Activated naive CD4-positive, alpha-beta T cell treated with anti-CD3 and anti-CD28 coated beads, Interleukin-2, amount 50 U/mL, for 24 hours (primary cell): ENCODE data around the gene CATSPERE.
"Not testable (repeated sequence)": the region's sequence is repeated elsewhere in the genome, so short reads cannot be mapped to it uniquely, and the experiment has no call there.

Source experiments
- H3K27ac Mint-ChIP-seq: one replicate; pipeline ENCODE4 v1.8.0; 2021; ENCODE audit warnings: mild to moderate bottlenecking, mixed read lengths
- H3K27me3 Mint-ChIP-seq: one replicate; pipeline ENCODE4 v1.8.0; 2021; ENCODE audit warnings: mixed read lengths
- H3K36me3 Mint-ChIP-seq: one replicate; pipeline ENCODE4 v1.8.0; 2021; ENCODE audit warnings: mixed read lengths
- H3K4me1 Mint-ChIP-seq: one replicate; pipeline ENCODE4 v1.8.0; 2021; ENCODE audit warnings: mixed read lengths
- H3K4me3 Mint-ChIP-seq: one replicate; pipeline ENCODE4 v1.8.0; 2021; ENCODE audit warnings: mild to moderate bottlenecking, mixed read lengths
- H3K9me3 Mint-ChIP-seq: one replicate; pipeline ENCODE4 v1.8.0; 2021; ENCODE audit warnings: mixed read lengths

The CATSPERE gene

GRCh38 chr1:244653439-244654107, 192.5 kb downstream of the CATSPERE start:
- no peak overlapping the region for H3K4me3 Mint-ChIP-seq
- H3K4me1 Mint-ChIP-seq: peaks cover 30% of the 10 kb centered on the region
- no peaks in the 10 kb centered on the region for H3K27me3 Mint-ChIP-seq

GRCh38 chr1:244654108-244655038, 193.3 kb downstream of the CATSPERE start:
- Mint-ChIP-seq H3K36me3 (peaks cover 12% of the 10 kb centered on the region), H3K4me3 (no peak overlapping the region), H3K9me3 (no peaks in the 10 kb centered on the region), H3K27ac (no peak overlapping the region), H3K27me3 (no peaks in the 10 kb centered on the region), H3K4me1 (peaks cover 36% of the 10 kb centered on the region)

More at GRCh38 chr1:244653439-244654107, 192.5 kb downstream of the CATSPERE start:
- no peak overlapping the region for H3K27ac Mint-ChIP-seq
- peaks cover 9% of the 10 kb centered on the region for H3K36me3 Mint-ChIP-seq
- no peaks in the 10 kb centered on the region for H3K9me3 Mint-ChIP-seq

- Mint-ChIP-seq H3K4me3 (no peak overlapping the region), H3K36me3 (peaks cover 17% of the 10 kb centered on the region)
Measured at GRCh38 chr1:244655186-244655585, 194.1 kb downstream of the CATSPERE start.

GRCh38 chr1:244657421-244657820, 196.3 kb downstream of the CATSPERE start:
- Mint-ChIP-seq H3K36me3 (peaks cover 22% of the 10 kb centered on the region), H3K27ac (no peak overlapping the region), H3K9me3 (no peaks in the 10 kb centered on the region), H3K27me3 (no peaks in the 10 kb centered on the region), H3K4me3 (no peak overlapping the region), H3K4me1 (peaks cover 33% of the 10 kb centered on the region)

More at GRCh38 chr1:244655186-244655585, 194.1 kb downstream of the CATSPERE start:
- Mint-ChIP-seq H3K27ac (no peak overlapping the region), H3K27me3 (no peaks in the 10 kb centered on the region), H3K9me3 (no peaks in the 10 kb centered on the region), H3K4me1 (peaks cover 38% of the 10 kb centered on the region)

- no peak overlapping the region for H3K27ac Mint-ChIP-seq
Measured at GRCh38 chr1:244659694-244660093, 198.6 kb downstream of the CATSPERE start.

GRCh38 chr1:244660595-244660994, 199.5 kb downstream of the CATSPERE start:
- Mint-ChIP-seq H3K4me3 (no peak overlapping the region), H3K4me1 (peaks cover 42% of the 10 kb centered on the region), H3K36me3 (peaks cover 22% of the 10 kb centered on the region), H3K27ac (no peak overlapping the region), H3K9me3 (no peaks in the 10 kb centered on the region), H3K27me3 (no peaks in the 10 kb centered on the region)

More at GRCh38 chr1:244659694-244660093, 198.6 kb downstream of the CATSPERE start:
- Mint-ChIP-seq H3K4me1 (peaks cover 42% of the 10 kb centered on the region), H3K36me3 (peaks cover 22% of the 10 kb centered on the region), H3K27me3 (no peaks in the 10 kb centered on the region), H3K4me3 (no peak overlapping the region), H3K9me3 (no peaks in the 10 kb centered on the region)

- not testable (repeated sequence) for H3K27me3 Mint-ChIP-seq, H3K9me3 Mint-ChIP-seq, H3K27ac Mint-ChIP-seq, H3K4me3 Mint-ChIP-seq
- H3K4me1 Mint-ChIP-seq: peaks cover 41% of the 10 kb centered on the region
- H3K36me3 Mint-ChIP-seq: peaks cover 19% of the 10 kb centered on the region
Measured at GRCh38 chr1:244661569-244662312, 200.7 kb downstream of the CATSPERE start.

- H3K9me3 Mint-ChIP-seq: no peaks in the 10 kb centered on the region
- H3K4me3 Mint-ChIP-seq: no peak overlapping the region
- peaks cover 14% of the 10 kb centered on the region for H3K36me3 Mint-ChIP-seq
- peaks cover 33% of the 10 kb centered on the region for H3K4me1 Mint-ChIP-seq
- H3K27me3 Mint-ChIP-seq: no peaks in the 10 kb centered on the region
- H3K27ac Mint-ChIP-seq: peak overlapping the region; percentile 31
Measured at GRCh38 chr1:244662599-244662998, 201.5 kb downstream of the CATSPERE start.

- Mint-ChIP-seq H3K27me3 (no peaks in the 10 kb centered on the region), H3K9me3 (no peaks in the 10 kb centered on the region), H3K4me3 (no peak overlapping the region), H3K4me1 (peaks cover 23% of the 10 kb centered on the region), H3K36me3 (peaks cover 11% of the 10 kb centered on the region), H3K27ac (no peak overlapping the region)
Measured at GRCh38 chr1:244664353-244664752, 203.3 kb downstream of the CATSPERE start.

- no peak overlapping the region for H3K27ac Mint-ChIP-seq
- no peaks in the 10 kb centered on the region for H3K9me3 Mint-ChIP-seq
- peaks cover 24% of the 10 kb centered on the region for H3K4me1 Mint-ChIP-seq
- H3K36me3 Mint-ChIP-seq: peaks cover 8% of the 10 kb centered on the region
- H3K4me3 Mint-ChIP-seq: no peak overlapping the region
- no peaks in the 10 kb centered on the region for H3K27me3 Mint-ChIP-seq
Measured at GRCh38 chr1:244665771-244666217, 204.7 kb downstream of the CATSPERE start.

- Mint-ChIP-seq H3K27ac (peak overlapping the region; percentile 12), H3K4me1 (peaks cover 32% of the 10 kb centered on the region), H3K36me3 (peaks cover 12% of the 10 kb centered on the region)
- H3K27me3 Mint-ChIP-seq, H3K9me3 Mint-ChIP-seq, H3K4me3 Mint-ChIP-seq: not testable (repeated sequence)
Measured at GRCh38 chr1:244666672-244667418, 205.8 kb downstream of the CATSPERE start.

GRCh38 chr1:244667797-244668196, 206.7 kb downstream of the CATSPERE start:
- Mint-ChIP-seq H3K4me3 (no peak overlapping the region), H3K27ac (no peak overlapping the region), H3K4me1 (peaks cover 25% of the 10 kb centered on the region), H3K9me3 (no peaks in the 10 kb centered on the region), H3K36me3 (peaks cover 14% of the 10 kb centered on the region), H3K27me3 (no peaks in the 10 kb centered on the region)

- no peak overlapping the region for H3K4me3 Mint-ChIP-seq
- H3K4me1 Mint-ChIP-seq: peaks cover 46% of the 10 kb centered on the region
- no peaks in the 10 kb centered on the region for H3K27me3 Mint-ChIP-seq
- H3K27ac Mint-ChIP-seq: no peak overlapping the region
- no peaks in the 10 kb centered on the region for H3K9me3 Mint-ChIP-seq
- peaks cover 22% of the 10 kb centered on the region for H3K36me3 Mint-ChIP-seq
Measured at GRCh38 chr1:244672946-244673682, 212.0 kb downstream of the CATSPERE start.

- Mint-ChIP-seq H3K36me3 (peaks cover 22% of the 10 kb centered on the region), H3K4me3 (no peak overlapping the region), H3K9me3 (no peaks in the 10 kb centered on the region), H3K4me1 (peaks cover 42% of the 10 kb centered on the region), H3K27ac (no peak overlapping the region), H3K27me3 (no peaks in the 10 kb centered on the region)
Measured at GRCh38 chr1:244674446-244674845, 213.4 kb downstream of the CATSPERE start.
